NT2/D1 (cell line): ENCODE data around the gene NUCB2.

Experiments used
- SUZ12 ChIP-seq: IDR thresholded peaks from 2 replicates; pipeline ENCODE4 v1.6.1; 2011; ENCODE audit not compliant: insufficient read length, insufficient read depth; ENCODE audit errors: extremely low read depth
- YY1 ChIP-seq: IDR thresholded peaks from 2 replicates; pipeline ENCODE4 v1.6.1; 2011; ENCODE audit not compliant: insufficient read length, insufficient read depth
- ZNF274 ChIP-seq: IDR thresholded peaks from 2 replicates; pipeline ENCODE4 v1.6.1; 2011; ENCODE audit warnings: mild to moderate bottlenecking, low read depth, low read length

GRCh38 chr11:17375547-17375946 lies 99.0 kb downstream of the NUCB2 start:
- TF ChIP-seq ZNF274, result no peak
- no peak for TF ChIP-seq YY1
- TF ChIP-seq SUZ12, result no peak
